ENCODE measurements around the gene MEI1.
A peak's percentile ranks its signal among the peaks of the same experiment; 100 is the strongest.
"Not testable (repeated sequence)": the region's sequence is repeated elsewhere in the genome, so short reads cannot be mapped to it uniquely, and the experiment has no call there.

Gene MEI1

GRCh38 chr22:41822317-41823057, 123.2 kb downstream of the MEI1 start:
- DNase-seq (ENCODE audit: low read depth in 2 of 2) = no peak

DNA sequence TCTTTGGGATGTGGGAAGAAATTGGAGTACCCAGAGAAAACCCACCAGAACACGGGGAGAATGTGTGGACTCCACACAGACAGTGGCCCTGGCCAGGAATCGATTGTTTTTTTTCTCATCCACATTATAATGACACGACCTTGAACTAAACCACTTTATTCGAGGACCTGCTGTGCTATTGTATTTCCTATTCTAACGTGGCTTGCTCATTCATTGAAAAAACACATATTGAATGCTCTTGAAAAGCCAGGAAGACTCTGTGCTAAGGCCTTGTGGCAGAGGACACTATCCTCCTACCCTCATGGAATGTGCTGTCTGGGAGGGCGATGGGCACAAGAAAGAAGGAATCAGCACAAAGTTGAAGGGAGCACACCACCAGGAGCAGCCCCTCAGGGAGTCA, 124.5 kb downstream of the MEI1 start:
- no peak for DNase-seq (ENCODE audit: low read depth in 2 of 2)

- DNase-seq (ENCODE audit: low read depth in 2 of 2) = no peak
These were observed 126.1 kb downstream of the MEI1 start for GRCh38 chr22:41825376-41825775.

DNA sequence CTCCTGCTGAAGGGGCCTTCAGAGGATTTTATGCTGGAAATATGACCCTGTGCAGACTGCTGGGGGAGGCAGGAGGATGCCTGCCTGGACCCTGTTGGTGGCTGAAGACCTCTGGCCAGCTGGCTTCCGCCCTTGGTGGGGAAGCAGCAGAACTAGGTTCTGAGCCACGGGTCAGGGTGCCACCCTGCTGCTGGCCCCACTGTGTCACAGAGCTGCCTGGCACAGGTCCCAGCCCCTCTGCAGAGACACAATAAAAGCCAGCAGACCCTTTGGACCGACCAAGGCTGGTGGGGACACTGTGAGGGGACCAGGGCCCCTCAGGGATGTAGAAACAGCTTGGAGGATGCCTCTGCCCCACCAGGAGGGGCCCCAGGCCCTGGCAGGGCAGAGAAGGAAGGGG, 126.7 kb downstream of the MEI1 start:
- no peak for DNase-seq (ENCODE audit: low read depth in 2 of 2)

- DNase-seq (ENCODE audit: low read depth in 2 of 2) = no peak
These were observed 127.4 kb downstream of the MEI1 start for GRCh38 chr22:41826430-41827383.

DNA sequence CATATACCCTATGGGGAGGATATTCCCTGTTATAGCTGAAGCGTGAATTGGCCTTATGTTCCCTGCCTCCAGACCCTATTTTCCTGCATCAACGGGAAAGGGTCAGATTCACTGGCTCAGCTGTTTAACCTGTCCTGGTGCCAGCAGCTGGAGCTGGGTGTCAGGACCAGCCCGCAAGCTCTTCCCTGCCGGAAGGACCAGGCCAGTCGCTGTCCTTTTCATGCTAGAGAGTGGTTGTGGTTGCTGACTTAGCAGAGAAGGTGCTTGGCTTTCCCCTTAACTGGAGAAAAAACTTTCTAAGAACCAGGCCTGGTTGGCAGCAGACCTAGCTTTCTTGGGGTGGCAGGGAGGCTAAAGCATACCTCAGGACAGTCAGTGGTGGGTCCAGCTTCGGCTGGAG, 128.4 kb downstream of the MEI1 start:
- DNase-seq (ENCODE audit: low read depth in 2 of 2) = no peak

- no peak for DNase-seq (ENCODE audit: low read depth in 2 of 2)
These were observed 129.2 kb downstream of the MEI1 start for GRCh38 chr22:41828516-41828915.

DNA sequence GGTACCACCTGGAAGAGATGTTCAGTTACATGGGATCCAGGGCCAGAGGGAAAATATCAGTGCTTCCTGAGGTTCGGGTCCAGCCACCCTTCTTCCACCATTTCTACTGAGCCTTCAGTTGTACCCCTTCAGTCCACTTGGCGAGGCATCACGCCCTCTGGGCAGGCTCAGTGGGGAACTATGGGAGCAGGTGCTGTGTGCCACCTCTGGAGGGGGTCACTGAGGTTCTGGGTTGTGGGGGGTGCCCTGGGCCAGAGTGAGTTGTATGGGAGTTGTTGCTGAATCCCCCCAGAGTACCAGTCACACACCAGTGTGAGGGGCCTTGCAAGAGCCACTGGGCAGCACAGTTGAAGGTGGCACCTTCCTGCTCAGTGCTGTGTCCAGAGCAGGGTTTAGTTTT, 130.9 kb downstream of the MEI1 start:
- DNase-seq (ENCODE audit: low read depth in 2 of 2) = no peak

GRCh38 chr22:41831383-41831782, 132.1 kb downstream of the MEI1 start:
- DNase-seq (ENCODE audit: low read depth in 2 of 2) = no peak

DNA sequence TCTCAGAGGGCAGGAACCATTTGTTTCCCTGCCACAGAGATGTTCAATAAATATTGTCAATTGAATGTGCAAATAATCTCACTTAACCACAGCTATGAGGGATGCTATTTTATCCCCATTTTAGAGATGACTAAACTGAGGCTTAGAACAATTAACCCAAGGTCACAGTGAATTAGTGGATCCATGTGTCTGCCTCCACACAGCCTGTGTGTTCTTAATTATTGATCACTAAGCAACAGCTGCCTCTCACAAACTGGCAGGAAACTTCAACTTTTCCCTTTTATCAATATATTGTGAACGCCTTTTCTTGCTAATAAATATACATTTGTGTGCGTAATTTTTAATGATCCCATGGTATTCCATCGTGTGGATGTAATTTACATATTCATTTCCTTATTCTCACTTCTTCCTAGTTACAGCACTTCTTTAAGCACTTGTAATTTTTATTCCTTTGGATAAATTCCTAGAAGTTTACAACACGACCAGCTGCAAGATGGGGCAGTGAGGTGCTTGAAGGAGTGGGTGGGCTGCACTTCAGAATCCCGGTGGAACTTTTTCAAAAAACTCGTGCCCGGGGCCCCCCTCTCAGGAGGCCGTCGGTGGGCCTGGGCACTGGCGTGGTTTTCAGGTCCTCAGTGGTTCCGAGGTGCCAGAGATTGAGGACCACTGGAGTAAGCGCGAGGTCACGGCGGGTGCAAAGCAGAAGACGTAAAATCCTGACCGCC, 132.7 kb downstream of the MEI1 start:
- no peak for DNase-seq (ENCODE audit: low read depth in 2 of 2)

DNA sequence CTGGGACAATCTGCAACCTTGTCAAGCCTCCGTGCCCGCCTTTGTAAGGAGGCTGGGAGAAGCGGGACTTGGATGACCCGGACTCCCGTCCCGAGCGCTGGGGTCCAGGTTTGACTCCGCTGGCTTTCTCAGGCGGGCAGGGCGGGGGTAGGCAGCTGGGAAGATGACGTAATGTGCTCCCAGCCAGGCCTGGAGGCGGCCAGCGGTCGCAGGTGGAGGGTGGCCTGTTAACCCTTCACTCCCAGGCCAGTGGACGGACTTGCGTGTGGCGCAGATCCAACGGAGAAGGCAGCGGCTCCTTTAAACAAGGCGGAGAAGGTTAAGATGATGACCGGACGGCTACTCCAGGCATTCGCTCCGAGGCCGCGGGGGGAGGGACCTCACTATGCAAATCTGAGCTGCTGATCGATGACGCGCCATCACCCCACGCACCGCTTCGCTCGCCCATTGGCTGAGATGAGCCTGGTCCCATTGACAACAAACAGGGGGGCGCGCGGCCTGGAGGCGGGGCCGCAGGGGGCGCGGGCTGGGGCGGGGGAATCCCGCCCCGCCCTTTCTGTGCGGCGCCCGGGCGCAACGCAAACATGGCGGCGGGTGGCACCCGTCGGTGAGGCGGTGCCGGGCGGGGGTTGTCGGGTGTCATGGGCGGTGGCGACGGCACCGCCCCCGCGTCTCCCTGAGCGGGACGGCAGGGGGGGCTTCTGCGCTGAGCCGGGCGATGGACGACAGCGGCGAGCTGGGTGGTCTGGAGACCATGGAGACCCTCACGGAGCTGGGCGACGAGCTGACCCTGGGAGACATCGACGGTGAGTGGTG, 133.5 kb downstream of the MEI1 start, which contains the start of gene SREBF2:
Gene SREBF2 (plus strand): TSS at position 553 of the 816 bp plus-strand sequence. CDS start 166 bp downstream, at position 719.
- peak; percentile 99 for DNase-seq (ENCODE audit: low read depth in 2 of 2)

DNA sequence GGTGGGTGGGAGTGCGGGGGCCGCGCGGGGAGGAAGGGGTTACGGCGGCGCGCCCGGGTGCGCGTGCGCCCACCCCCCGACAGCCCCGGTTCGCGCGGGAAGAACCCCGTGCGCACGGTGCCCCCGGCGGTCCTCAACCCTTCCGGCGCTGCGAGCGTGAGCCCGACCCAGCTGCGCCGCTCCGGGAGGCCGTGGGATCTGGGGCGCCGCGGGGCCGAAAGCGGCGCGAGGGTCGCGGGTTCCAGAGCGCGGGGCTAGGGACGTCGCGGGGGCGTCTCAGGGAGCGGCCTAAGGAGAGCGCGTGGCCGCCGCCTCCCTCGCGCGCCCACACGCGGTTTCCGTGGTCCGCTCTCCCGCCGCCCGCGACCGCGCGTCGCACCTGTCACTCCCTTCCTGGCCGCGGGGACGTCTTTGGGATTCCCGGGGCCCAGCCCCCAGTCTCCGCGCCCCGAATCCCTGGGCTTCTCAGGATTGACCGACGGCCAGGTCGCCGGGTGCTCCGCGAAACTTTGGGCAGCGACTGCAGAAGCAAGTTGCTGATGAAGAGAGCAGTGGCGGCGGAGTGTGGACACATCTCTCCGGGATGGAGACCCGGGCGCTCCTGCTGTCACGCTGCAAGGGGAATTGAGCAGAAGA, 134.2 kb downstream of the MEI1 start:
- peak; percentile 5 to 45 for DNase-seq (ENCODE audit: low read depth in 2 of 2)

GRCh38 chr22:41834005-41834944, 135.0 kb downstream of the MEI1 start:
- no peak for DNase-seq (ENCODE audit: low read depth in 2 of 2)

DNA sequence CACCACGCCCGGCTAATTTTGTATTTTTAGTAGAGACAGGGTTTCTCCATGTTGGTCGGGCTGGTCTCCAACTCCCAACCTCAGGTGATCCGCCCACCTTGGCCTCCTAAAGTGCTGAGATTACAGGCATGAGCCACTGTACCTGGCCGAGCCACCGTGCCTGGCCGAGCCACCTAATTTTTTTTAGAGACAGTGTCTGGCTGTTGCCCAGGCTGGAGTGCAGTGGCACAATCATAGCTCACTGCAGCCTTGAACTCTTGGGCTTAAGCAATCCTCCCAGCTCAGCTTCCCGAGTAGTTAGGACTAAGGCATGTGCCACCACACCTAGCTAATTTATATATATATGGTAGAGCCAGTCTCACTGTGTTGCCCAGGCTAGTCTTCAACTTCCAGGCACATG, 136.2 kb downstream of the MEI1 start:
- DNase-seq (ENCODE audit: low read depth in 2 of 2) = not testable (repeated sequence)

GRCh38 chr22:41836551-41836950, 137.2 kb downstream of the MEI1 start:
- DNase-seq (ENCODE audit: low read depth in 2 of 2) = no peak

GRCh38 chr22:41838842-41839618, 139.7 kb downstream of the MEI1 start:
- DNase-seq (ENCODE audit: low read depth in 2 of 2) = no peak

- DNase-seq (ENCODE audit: low read depth in 2 of 2) = no peak
These were observed 140.9 kb downstream of the MEI1 start for GRCh38 chr22:41840216-41840615.

GRCh38 chr22:41841085-41841712, 141.9 kb downstream of the MEI1 start:
- DNase-seq (ENCODE audit: low read depth in 2 of 2) = no peak
